H9 (cell line): Measurements from ENCODE around the gene CCDC12. TPM values are rescaled to one million over a fixed set of nuclear protein-coding genes. Genes with fewer than 3 reads are reported as not detected.

Source experiments
- DNase-seq: peaks from one replicate; pipeline ENCODE4 v3.0.0-alpha.2; 2017
- H2AFZ ChIP-seq: one replicate; pipeline ENCODE4 v1.6.1; 2013; ENCODE audit warnings: mild to moderate bottlenecking, low read length, control low read depth, moderate library complexity
- H2AK5ac ChIP-seq: 2 replicates; pipeline ENCODE4 v1.6.1; 2013; ENCODE audit warnings: low read length, control low read depth, mixed read lengths; ENCODE audit not compliant: insufficient read length
- H2BK120ac ChIP-seq: one replicate; pipeline ENCODE4 v1.6.1; 2013; ENCODE audit warnings: low read depth, mild to moderate bottlenecking, low read length, control low read depth, inconsistent platforms; ENCODE audit not compliant: poor library complexity, severe bottlenecking
- H2BK12ac ChIP-seq: 2 replicates; pipeline ENCODE4 v1.6.1; 2013; ENCODE audit warnings: low read length, control low read depth, mixed read lengths, low read depth; ENCODE audit not compliant: insufficient read length
- H2BK15ac ChIP-seq: 2 replicates; pipeline ENCODE4 v1.6.1; 2013; ENCODE audit warnings: low read depth, low read length, control low read depth
- H2BK20ac ChIP-seq: one replicate; pipeline ENCODE4 v1.6.1; 2013; ENCODE audit warnings: low read depth, mild to moderate bottlenecking, low read length, control low read depth, inconsistent platforms; ENCODE audit not compliant: poor library complexity, severe bottlenecking
- H2BK5ac ChIP-seq: 2 replicates; pipeline ENCODE4 v1.6.1; 2013; ENCODE audit warnings: low read length, control low read depth, mixed read lengths; ENCODE audit not compliant: insufficient read length
- H3K14ac ChIP-seq: 2 replicates; pipeline ENCODE4 v1.6.1; 2013; ENCODE audit warnings: low read length, control low read depth; ENCODE audit not compliant: insufficient read depth
- H3K18ac ChIP-seq: 2 replicates; pipeline ENCODE4 v1.6.1; 2013; ENCODE audit warnings: low read depth, mild to moderate bottlenecking, mixed read lengths, low read length, control low read depth; ENCODE audit not compliant: insufficient read length
- H3K23ac ChIP-seq: 2 replicates; pipeline ENCODE4 v1.6.1; 2013; ENCODE audit warnings: low read length, control low read depth, mixed read lengths, low read depth; ENCODE audit not compliant: insufficient read length
- H3K23me2 ChIP-seq: 2 replicates; pipeline ENCODE4 v1.6.1; 2013; ENCODE audit warnings: low read depth, mild to moderate bottlenecking, mixed read lengths, low read length, control low read depth; ENCODE audit not compliant: insufficient read length, poor library complexity, severe bottlenecking
- H3K27ac ChIP-seq: 2 replicates; pipeline ENCODE4 v1.5.1; 2013; ENCODE audit warnings: low read length, control low read depth, mixed read lengths, low read depth; ENCODE audit not compliant: insufficient read length
- H3K27me3 ChIP-seq: 2 replicates; pipeline ENCODE4 v1.6.1; 2013; ENCODE audit warnings: low read length, control low read depth, inconsistent platforms; ENCODE audit not compliant: insufficient read depth
- H3K4ac ChIP-seq: 2 replicates; pipeline ENCODE4 v1.6.1; 2013; ENCODE audit warnings: low read depth, mild to moderate bottlenecking, control low read depth, inconsistent platforms, low read length, moderate library complexity
- H3K4me1 ChIP-seq: 2 replicates; pipeline ENCODE4 v1.6.1; 2013; ENCODE audit warnings: low read length, control low read depth, inconsistent platforms; ENCODE audit not compliant: insufficient read depth
- H3K4me2 ChIP-seq: 2 replicates; pipeline ENCODE4 v1.6.1; 2013; ENCODE audit warnings: low read length, control low read depth, mixed read lengths; ENCODE audit not compliant: insufficient read length, insufficient read depth
- H3K56ac ChIP-seq: 2 replicates; pipeline ENCODE4 v1.6.1; 2013; ENCODE audit warnings: low read depth, mild to moderate bottlenecking, mixed read lengths, low read length, control low read depth; ENCODE audit not compliant: insufficient read length
- H3K79me1 ChIP-seq: 2 replicates; pipeline ENCODE4 v1.6.1; 2013; ENCODE audit warnings: low read depth, mild to moderate bottlenecking, moderate library complexity, low read length, control low read depth, inconsistent platforms; ENCODE audit not compliant: insufficient read depth, poor library complexity, severe bottlenecking
- H3K79me2 ChIP-seq: 2 replicates; pipeline ENCODE4 v1.6.1; 2013; ENCODE audit warnings: low read length, control low read depth, inconsistent platforms; ENCODE audit not compliant: insufficient read depth
- H3K9ac ChIP-seq: 2 replicates; pipeline ENCODE4 v1.6.1; 2013; ENCODE audit warnings: low read length, control low read depth, mixed read lengths; ENCODE audit not compliant: insufficient read length; ENCODE audit errors: extremely low read depth
- H3K9me3 ChIP-seq: one replicate; pipeline ENCODE4 v1.6.1; 2013; ENCODE audit warnings: low read depth, low read length, inconsistent platforms; ENCODE audit not compliant: control insufficient read depth
- H3T11ph ChIP-seq: one replicate; pipeline ENCODE4 v1.6.1; 2013; ENCODE audit warnings: mild to moderate bottlenecking, low read length, control low read depth, inconsistent platforms
- H4K20me1 ChIP-seq: one replicate; pipeline ENCODE4 v1.6.1; 2013; ENCODE audit not compliant: control insufficient read depth, insufficient read length, insufficient read depth
- H4K5ac ChIP-seq: 2 replicates; pipeline ENCODE4 v1.6.1; 2013; ENCODE audit warnings: low read depth, mild to moderate bottlenecking, mixed read lengths, low read length, control low read depth; ENCODE audit not compliant: insufficient read length
- H4K8ac ChIP-seq: replicated peaks from 2 replicates; pipeline ENCODE4 v1.6.1; 2013; ENCODE audit warnings: low read length, control low read depth, mixed read lengths, low read depth; ENCODE audit not compliant: insufficient read length
- H4K91ac ChIP-seq: 2 replicates; pipeline ENCODE4 v1.6.1; 2013; ENCODE audit warnings: low read depth, mild to moderate bottlenecking, moderate library complexity, mixed read lengths, low read length, control low read depth; ENCODE audit not compliant: insufficient read length
- H3K27ac Mint-ChIP-seq, 3 experiments: 2 replicates in 2 of 3; 3 replicates in 1 of 3; pipeline ENCODE4 v1.8.0; 2020 to 2021; ENCODE audit warnings: mixed read lengths in 3 of 3, mild to moderate bottlenecking in 1 of 3, moderate library complexity in 1 of 3
- H3K27me3 Mint-ChIP-seq: 2 replicates; pipeline ENCODE4 v1.8.0; 2021; ENCODE audit warnings: low read depth, mild to moderate bottlenecking, moderate library complexity, mixed read lengths
- H3K36me3 Mint-ChIP-seq, 3 experiments: 2 replicates in 2 of 3; 3 replicates in 1 of 3; pipeline ENCODE4 v1.8.0; 2020 to 2021; ENCODE audit warnings: low read depth in 3 of 3, mixed read lengths in 3 of 3; ENCODE audit not compliant: insufficient read depth in 1 of 3
- H3K4me1 Mint-ChIP-seq, 2 experiments: 2 replicates each; pipeline ENCODE4 v1.8.0; 2020; ENCODE audit warnings: mixed read lengths in 2 of 2
- H3K4me3 Mint-ChIP-seq, 2 experiments: 2 replicates in 1 of 2; 3 replicates in 1 of 2; pipeline ENCODE4 v1.8.0; 2020 to 2021; ENCODE audit warnings: mild to moderate bottlenecking in 2 of 2, mixed read lengths in 2 of 2, moderate library complexity in 1 of 2
- H3K9me3 Mint-ChIP-seq, 2 experiments: 2 replicates in 1 of 2; 3 replicates in 1 of 2; pipeline ENCODE4 v1.8.0; 2020; ENCODE audit warnings: mild to moderate bottlenecking in 2 of 2, mixed read lengths in 2 of 2, moderate library complexity in 1 of 2
- CTCF ChIP-seq: fragments of 200-600 bp; sonication (generic); conservative IDR thresholded peaks from 3 replicates; pipeline ENCODE4 v1.8.0; 2021; ENCODE audit warnings: antibody characterized with exemption, mild to moderate bottlenecking
- WGBS: extraction: QIAGEN DNeasy Blood & Tissue Kit; methylation state at CpG from one replicate; pipeline ENCODE4 v1.1.7; 2013; ENCODE audit warnings: missing lambda C conversion rate, low lambda C conversion rate, mixed read lengths; ENCODE audit not compliant: insufficient read length; ENCODE audit errors: extremely low coverage; 5-methylcytosine and 5-hydroxymethylcytosine counted together
- total RNA-seq: library from RNA; stranded (reverse); gene quantifications from 2 replicates; pipeline ENCODE4 v1.2.1, GENCODE V29; 2021

CCDC12 gene
- total RNA-seq, 1 experiment from 2014 or later = 54.0 TPM

GRCh38 chr3:47000198-47000815, 23.8 kb upstream of the CCDC12 start:
- H3K23ac ChIP-seq = no peak overlapping the region
- no peaks in the 10 kb centered on the region for H3K9me3 ChIP-seq
- H3K27me3 ChIP-seq = no peaks in the 10 kb centered on the region
- H3K4me1 ChIP-seq = no peaks in the 10 kb centered on the region
- H4K91ac ChIP-seq = no peak overlapping the region
- no peak overlapping the region for H3K14ac ChIP-seq
- H3K9ac ChIP-seq = no peak overlapping the region
- no peak overlapping the region for H3K4ac ChIP-seq
- no peak overlapping the region for H2BK12ac ChIP-seq
- no peak overlapping the region for H3K27ac Mint-ChIP-seq
- H3K4me3 Mint-ChIP-seq = no peak overlapping the region
- H4K8ac ChIP-seq = no peak overlapping the region
- H2AFZ ChIP-seq = no peak overlapping the region
- no peak overlapping the region for H3K27ac ChIP-seq
- no peak overlapping the region for H2AK5ac ChIP-seq
- DNase-seq = no peak
- no peak overlapping the region for H2BK20ac ChIP-seq
- no peak overlapping the region for H2BK15ac ChIP-seq
- peaks cover 16 to 33% (median 31%) of the 10 kb centered on the region in 3 experiments; a peak in 6 of 7 replicates for H3K36me3 Mint-ChIP-seq
- H2BK5ac ChIP-seq = no peak overlapping the region
- H3K9me3 Mint-ChIP-seq = no peaks in the 10 kb centered on the region; a peak in 1 of 5 replicates
- no peak overlapping the region for H3K4me2 ChIP-seq
- peaks cover 5 to 8% of the 10 kb centered on the region in 2 experiments for H3K4me1 Mint-ChIP-seq
- H3K27me3 Mint-ChIP-seq = no peaks in the 10 kb centered on the region
- no peak overlapping the region for H2BK120ac ChIP-seq
- WGBS = no CpG with 5 or more reads among the region's 10 CpGs
- H4K5ac ChIP-seq = no peak overlapping the region
- H3K56ac ChIP-seq = no peak overlapping the region
- TF ChIP-seq CTCF = no peak
- H3K23me2 ChIP-seq = no peaks in the 10 kb centered on the region
- H3K79me1 ChIP-seq = no peaks in the 10 kb centered on the region
- H3K18ac ChIP-seq = no peak overlapping the region
- no peaks in the 10 kb centered on the region for H4K20me1 ChIP-seq
- H3K79me2 ChIP-seq = no peaks in the 10 kb centered on the region
- H3T11ph ChIP-seq = no peak overlapping the region
